ENCODE data around the gene ADGRL2. TPM values are rescaled to one million over a fixed set of nuclear protein-coding genes. Genes with fewer than 3 reads are reported as not detected.

ADGRL2 gene
- total RNA-seq, 1 donor from 2014 or later = 126 TPM

DNA sequence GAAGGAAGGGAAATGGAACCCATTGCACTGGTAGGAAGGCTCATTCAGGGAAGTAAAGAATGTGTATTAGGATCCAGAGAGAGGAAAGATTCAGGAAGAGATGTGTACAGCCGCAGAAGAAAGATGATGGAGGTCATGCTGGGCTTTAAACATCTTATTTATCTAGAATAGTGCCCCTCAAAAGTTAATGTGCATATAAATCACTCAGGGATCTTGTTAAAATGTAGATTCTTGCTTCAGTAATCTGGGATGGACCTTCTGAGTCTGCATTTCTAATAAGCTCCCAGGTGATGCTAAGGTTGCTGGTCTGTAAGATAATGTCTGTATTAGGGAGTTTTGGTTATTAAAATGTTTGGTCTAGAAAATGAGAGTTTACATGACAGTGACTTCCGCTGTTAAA, 46.3 kb downstream of the ADGRL2 start:
- H2AFZ ChIP-seq (ENCODE audit: low read depth, low read length) = no peak overlapping the region
- TF ChIP-seq EZH2 (IDR thresholded peaks at IDR 0.05; ENCODE audit: insufficient read depth, low read length) (no peak), CTCF (IDR thresholded peaks at IDR 0.05; ENCODE audit: insufficient read depth, low read depth, low read length) (no peak)
- H3K9ac ChIP-seq (ENCODE audit: low read length) = no peak overlapping the region
- H3K27me3 ChIP-seq (ENCODE audit: insufficient read depth, low read length) = no peaks in the 10 kb centered on the region
- Mint-ChIP-seq H3K36me3 (ENCODE audit: low read depth, unreplicated experiment) (no peaks in the 10 kb centered on the region), H3K27ac (ENCODE audit: unreplicated experiment) (no peak overlapping the region), H3K4me1 (ENCODE audit: low read depth, unreplicated experiment) (peaks cover 13% of the 10 kb centered on the region), H3K27me3 (ENCODE audit: low read depth, unreplicated experiment) (no peaks in the 10 kb centered on the region), H3K4me3 (ENCODE audit: unreplicated experiment) (no peak overlapping the region), H3K9me3 (ENCODE audit: unreplicated experiment) (no peaks in the 10 kb centered on the region)
- no peak overlapping the region for H3K4me2 ChIP-seq (ENCODE audit: low read length)
- H3K79me2 ChIP-seq (ENCODE audit: insufficient read depth, low read length) = no peaks in the 10 kb centered on the region
- no peaks in the 10 kb centered on the region for H4K20me1 ChIP-seq (ENCODE audit: insufficient read depth, low read length)
- no peaks in the 10 kb centered on the region for H3K4me1 ChIP-seq (ENCODE audit: insufficient read depth, low read length)
- H3K4me3 ChIP-seq (ENCODE audit: insufficient read depth, low read depth, low read length) = no peak overlapping the region
- DNase-seq (ENCODE audit: low read depth) (no peak), FAIRE-seq (no peak)
- H3K27ac ChIP-seq (ENCODE audit: low read depth, low read length) = no peak overlapping the region
- no peaks in the 10 kb centered on the region for H3K9me3 ChIP-seq (ENCODE audit: insufficient read depth, low read depth, low read length)
- H3K36me3 ChIP-seq (ENCODE audit: insufficient read depth, low read length) = no peaks in the 10 kb centered on the region

- H3K4me3 Mint-ChIP-seq (ENCODE audit: unreplicated experiment) = no peak overlapping the region
- Histone ChIP-seq H3K4me1 (ENCODE audit: insufficient read depth, low read length) (no peaks in the 10 kb centered on the region), H3K9me3 (ENCODE audit: insufficient read depth, low read depth, low read length) (no peaks in the 10 kb centered on the region), H3K79me2 (ENCODE audit: insufficient read depth, low read length) (no peaks in the 10 kb centered on the region), H3K4me2 (ENCODE audit: low read length) (no peak overlapping the region), H4K20me1 (ENCODE audit: insufficient read depth, low read length) (no peaks in the 10 kb centered on the region), H3K36me3 (ENCODE audit: insufficient read depth, low read length) (no peaks in the 10 kb centered on the region), H3K4me3 (ENCODE audit: insufficient read depth, low read depth, low read length) (no peak overlapping the region), H2AFZ (ENCODE audit: low read depth, low read length) (no peak overlapping the region), H3K9ac (ENCODE audit: low read length) (no peak overlapping the region), H3K27ac (ENCODE audit: low read depth, low read length) (no peak overlapping the region), H3K27me3 (ENCODE audit: insufficient read depth, low read length) (no peaks in the 10 kb centered on the region)
- no peak for DNase-seq (ENCODE audit: low read depth)
- TF ChIP-seq CTCF (IDR thresholded peaks at IDR 0.05; ENCODE audit: insufficient read depth, low read depth, low read length) (no peak), EZH2 (IDR thresholded peaks at IDR 0.05; ENCODE audit: insufficient read depth, low read length) (no peak)
- no peak overlapping the region for H3K27ac Mint-ChIP-seq (ENCODE audit: unreplicated experiment)
- no peaks in the 10 kb centered on the region for H3K36me3 Mint-ChIP-seq (ENCODE audit: low read depth, unreplicated experiment)
- H3K9me3 Mint-ChIP-seq (ENCODE audit: unreplicated experiment) = no peaks in the 10 kb centered on the region
- peak; percentile 50 for FAIRE-seq
- H3K4me1 Mint-ChIP-seq (ENCODE audit: low read depth, unreplicated experiment) = peaks cover 13% of the 10 kb centered on the region
- H3K27me3 Mint-ChIP-seq (ENCODE audit: low read depth, unreplicated experiment) = no peaks in the 10 kb centered on the region
These were observed 48.3 kb downstream of the ADGRL2 start for GRCh38 chr1:81848880-81849682.

GRCh38 chr1:81850031-81850430, 49.3 kb downstream of the ADGRL2 start:
- Histone ChIP-seq H3K9me3 (ENCODE audit: insufficient read depth, low read depth, low read length) (no peaks in the 10 kb centered on the region), H3K4me3 (ENCODE audit: insufficient read depth, low read depth, low read length) (no peak overlapping the region), H3K27ac (ENCODE audit: low read depth, low read length) (no peak overlapping the region), H3K4me1 (ENCODE audit: insufficient read depth, low read length) (no peaks in the 10 kb centered on the region), H3K79me2 (ENCODE audit: insufficient read depth, low read length) (no peaks in the 10 kb centered on the region), H2AFZ (ENCODE audit: low read depth, low read length) (no peak overlapping the region), H3K27me3 (ENCODE audit: insufficient read depth, low read length) (no peaks in the 10 kb centered on the region), H3K36me3 (ENCODE audit: insufficient read depth, low read length) (no peaks in the 10 kb centered on the region), H4K20me1 (ENCODE audit: insufficient read depth, low read length) (no peaks in the 10 kb centered on the region), H3K9ac (ENCODE audit: low read length) (no peak overlapping the region), H3K4me2 (ENCODE audit: low read length) (no peak overlapping the region)
- H3K36me3 Mint-ChIP-seq (ENCODE audit: low read depth, unreplicated experiment) = no peaks in the 10 kb centered on the region
- FAIRE-seq (no peak), DNase-seq (ENCODE audit: low read depth) (no peak)
- no peak overlapping the region for H3K4me3 Mint-ChIP-seq (ENCODE audit: unreplicated experiment)
- no peaks in the 10 kb centered on the region for H3K27me3 Mint-ChIP-seq (ENCODE audit: low read depth, unreplicated experiment)
- H3K4me1 Mint-ChIP-seq (ENCODE audit: low read depth, unreplicated experiment) = peaks cover 13% of the 10 kb centered on the region
- H3K9me3 Mint-ChIP-seq (ENCODE audit: unreplicated experiment) = no peaks in the 10 kb centered on the region
- no peak overlapping the region for H3K27ac Mint-ChIP-seq (ENCODE audit: unreplicated experiment)
- TF ChIP-seq CTCF (IDR thresholded peaks at IDR 0.05; ENCODE audit: insufficient read depth, low read depth, low read length) (no peak), EZH2 (IDR thresholded peaks at IDR 0.05; ENCODE audit: insufficient read depth, low read length) (no peak)

All from astrocyte (in vitro differentiated cells and primary cell).